Occipital lobe (tissue), 3 donors: ENCODE measurements around the gene BAHCC1. TPM values are rescaled to one million over a fixed set of nuclear protein-coding genes. Genes with fewer than 3 reads are reported as not detected.

ENCODE experiments used
- DNase-seq: peaks from one replicate; lab custom pipeline; 2025; lab: John Stamatoyannopoulos, UW
- small RNA-seq: library from RNA; depleted of rRNA; stranded (forward); fragments of <200 nt; gene quantifications from one replicate; pipeline ENCODE3, GENCODE V24; 2014
- total RNA-seq: library from RNA; depleted of rRNA; stranded (reverse); fragments of >200 nt; gene quantifications from one replicate; pipeline ENCODE4 v1.2.3, GENCODE V29; 2014

BAHCC1 gene
- total RNA-seq, 1 donor from 2014 or later = 7.6 TPM

- peak; percentile 66 for DNase-seq
Measured at GRCh38 chr17:81513753-81514488, 118.7 kb downstream of the BAHCC1 start.

- DNase-seq = no peak
Measured at GRCh38 chr17:81514489-81514738, 119.2 kb downstream of the BAHCC1 start.

- no peak for DNase-seq
Measured at GRCh38 chr17:81514739-81515529, 119.7 kb downstream of the BAHCC1 start.

GRCh38 chr17:81515530-81516041, 120.3 kb downstream of the BAHCC1 start:
- DNase-seq = no peak

Small RNA genes lying within 50 kb of the gene (small RNA-seq; reads per million reads assigned to genes)
- gene MIR3186 (0.09 reads per million), gene MIR4740 (not detected)

Other genes starting within 250 kb of the BAHCC1 start
- gene PVALEF, start 229.9 kb upstream of the BAHCC1 start, total RNA-seq = not detected
- 10.1 TPM for gene AATK, start 229.2 kb upstream of the BAHCC1 start, total RNA-seq
- gene CEP131, start 172.5 kb upstream of the BAHCC1 start, total RNA-seq = 10.5 TPM
- 8.1 TPM for gene TEPSIN, start 156.4 kb upstream of the BAHCC1 start, total RNA-seq
- gene NDUFAF8, start 156.1 kb upstream of the BAHCC1 start, total RNA-seq = 7.8 TPM
- gene SLC38A10, start 100.2 kb upstream of the BAHCC1 start, total RNA-seq = 12.3 TPM
- 3,469 TPM for gene ACTG1, start 117.3 kb downstream of the BAHCC1 start, total RNA-seq
- gene FSCN2, start 132.9 kb downstream of the BAHCC1 start, total RNA-seq = 5.6 TPM
- gene FAAP100, start 156.9 kb downstream of the BAHCC1 start, total RNA-seq = 24.2 TPM
- gene NPLOC4, start 241.7 kb downstream of the BAHCC1 start, total RNA-seq = 39.5 TPM
- 0.16 TPM for gene TSPAN10, start 241.7 kb downstream of the BAHCC1 start, total RNA-seq